DMS 273 (cell line): ENCODE measurements around the gene OR1S1.
A peak's percentile ranks its signal among the peaks of the same experiment; 100 is the strongest.
"Not testable (repeated sequence)": the region's sequence is repeated elsewhere in the genome, so short reads cannot be mapped to it uniquely, and the experiment has no call there.

ENCODE experiments used
- DNase-seq: peaks from one replicate; lab custom pipeline; 2025; ENCODE audit not compliant: unreplicated experiment; lab: John Stamatoyannopoulos, UW

The OR1S1 gene

DNA sequence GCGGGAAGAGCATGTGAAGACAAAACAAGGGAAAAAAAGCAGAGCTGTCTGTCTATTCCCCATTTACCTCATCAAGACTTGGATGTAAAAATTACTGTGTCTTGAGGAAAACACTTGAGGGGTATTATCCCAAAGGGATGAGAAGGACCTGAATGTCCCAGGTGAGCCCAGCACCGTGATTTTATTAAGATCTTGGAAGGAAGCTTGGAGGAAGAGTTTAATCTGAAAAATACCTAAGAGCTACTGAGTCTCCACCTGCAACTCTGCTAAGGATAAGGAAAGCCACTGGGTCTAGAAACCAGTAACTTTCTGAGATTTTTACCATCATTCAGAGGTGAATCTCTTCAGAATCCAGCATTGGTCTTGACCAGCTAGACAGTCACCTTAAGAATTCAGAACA, at the start of gene OR1S1:
TSS of gene OR1S1 (plus strand) at position 301 of the 400 bp plus-strand sequence.
- DNase-seq, result not testable (repeated sequence)

DNA sequence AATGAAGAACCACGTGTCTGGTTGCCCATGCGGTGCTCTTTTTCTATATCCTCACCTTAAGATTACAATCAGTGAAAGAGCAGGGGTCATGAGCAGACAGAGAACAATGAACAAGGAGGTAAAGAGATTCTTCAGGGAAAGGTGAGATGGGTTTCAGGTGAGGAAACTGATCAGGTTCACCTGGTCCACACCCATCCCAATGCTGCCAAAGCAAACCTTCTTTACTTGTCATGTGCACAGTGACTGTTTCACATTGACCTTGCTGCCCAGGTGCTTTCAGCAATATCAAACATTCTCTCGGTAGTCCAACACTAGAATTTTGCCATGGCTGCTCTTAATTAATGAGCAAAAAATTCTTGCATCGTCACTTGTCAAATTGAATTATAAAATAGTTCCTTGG, 48.1 kb upstream of the OR1S1 start:
- DNase-seq, result no peak

DNA sequence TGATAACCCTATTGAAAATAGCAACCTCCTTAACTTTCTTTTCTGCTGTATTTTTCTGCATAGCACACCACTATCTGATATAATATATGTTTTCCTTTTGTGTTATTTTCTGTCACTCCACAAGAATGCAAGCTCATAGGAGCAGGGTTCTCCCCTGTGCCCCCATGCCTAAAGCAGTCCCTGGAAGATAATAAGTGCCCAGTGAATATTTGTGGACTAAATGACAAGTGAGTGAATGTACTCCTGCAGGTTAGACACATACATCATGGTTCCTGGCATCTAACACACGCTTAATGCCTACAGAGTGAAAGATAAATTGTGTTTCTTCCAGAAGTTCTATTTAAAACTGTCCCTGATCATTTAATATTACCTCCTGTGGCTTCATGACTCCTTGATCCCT, 47.5 kb upstream of the OR1S1 start:
- DNase-seq, result no peak

DNA sequence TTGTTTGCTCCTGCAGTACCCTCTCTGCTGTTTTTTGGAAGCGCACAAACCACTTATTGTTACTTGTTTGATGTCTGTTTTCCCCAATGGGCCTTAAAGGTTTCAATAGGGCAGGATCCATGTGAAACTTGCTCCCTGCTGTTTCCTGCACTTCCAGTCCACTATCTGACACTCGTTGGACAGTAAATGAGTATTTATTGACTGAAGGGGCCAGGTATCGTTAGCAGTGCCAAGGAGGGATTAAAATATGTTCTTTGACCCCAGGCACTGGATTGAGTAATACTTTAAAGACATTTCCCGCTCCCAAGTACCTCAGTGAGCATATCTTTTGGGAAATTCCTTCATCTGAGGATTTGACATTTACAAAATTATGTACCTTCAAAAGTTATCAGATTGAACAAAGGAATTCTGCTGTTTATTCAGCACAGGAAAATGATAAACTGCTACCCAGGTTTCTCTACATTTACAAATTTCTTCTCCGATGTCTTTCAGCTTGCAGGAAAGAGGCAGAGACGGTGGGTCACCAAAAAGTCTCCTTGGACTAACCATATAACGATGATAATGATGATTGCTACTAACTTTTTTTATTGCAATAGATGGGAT, 46.9 kb upstream of the OR1S1 start:
- no peak for DNase-seq

DNA sequence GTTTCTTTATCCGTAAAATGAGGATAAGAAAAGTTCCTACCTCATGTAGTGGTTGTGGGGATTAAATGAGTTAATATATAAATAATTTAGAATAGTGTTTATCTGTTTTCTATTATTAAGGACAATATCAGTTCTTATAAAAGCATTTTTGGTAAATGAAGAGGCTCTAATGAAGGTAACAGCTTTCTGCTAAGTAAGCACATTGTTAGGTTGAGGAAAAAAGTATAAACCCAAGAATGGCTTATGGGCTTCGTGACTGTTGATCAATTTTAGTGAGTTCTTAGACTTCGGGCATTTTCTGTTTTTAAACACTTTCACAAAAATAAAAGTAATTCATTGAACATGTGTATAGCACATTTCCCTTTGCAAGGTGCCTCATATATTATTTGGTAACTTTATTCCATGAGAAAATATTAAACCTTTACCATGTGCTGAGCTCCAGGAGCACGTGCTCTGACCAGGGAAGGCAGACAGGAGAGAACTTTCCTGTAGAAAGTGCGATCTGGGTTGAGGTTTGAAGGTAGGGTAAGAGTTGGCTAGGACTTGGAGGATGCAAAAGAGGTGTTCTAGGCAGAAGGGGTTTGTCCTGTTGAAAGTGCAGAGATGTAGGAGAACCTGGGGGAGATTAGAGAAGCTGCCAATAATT, 35.0 kb upstream of the OR1S1 start:
- DNase-seq, result no peak

DNA sequence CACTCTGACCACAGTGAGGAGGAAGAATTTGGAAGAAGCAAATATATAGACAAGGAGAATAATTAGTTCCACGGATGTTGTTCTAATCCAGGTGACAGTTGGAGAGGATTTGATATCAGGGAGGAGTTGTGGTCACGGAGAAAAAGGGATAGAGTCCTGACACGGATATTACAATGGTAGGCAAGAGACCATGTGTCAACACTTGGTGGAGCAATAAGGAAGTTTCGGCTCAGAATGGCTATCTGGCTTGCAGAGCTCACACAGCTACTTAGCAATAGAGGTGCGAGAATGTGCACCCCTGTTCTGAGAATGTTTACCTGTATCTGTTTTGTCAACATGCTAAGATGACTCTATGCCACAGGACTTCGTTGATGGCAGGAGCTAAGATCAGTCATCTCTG, 34.1 kb upstream of the OR1S1 start:
- no peak for DNase-seq

DNA sequence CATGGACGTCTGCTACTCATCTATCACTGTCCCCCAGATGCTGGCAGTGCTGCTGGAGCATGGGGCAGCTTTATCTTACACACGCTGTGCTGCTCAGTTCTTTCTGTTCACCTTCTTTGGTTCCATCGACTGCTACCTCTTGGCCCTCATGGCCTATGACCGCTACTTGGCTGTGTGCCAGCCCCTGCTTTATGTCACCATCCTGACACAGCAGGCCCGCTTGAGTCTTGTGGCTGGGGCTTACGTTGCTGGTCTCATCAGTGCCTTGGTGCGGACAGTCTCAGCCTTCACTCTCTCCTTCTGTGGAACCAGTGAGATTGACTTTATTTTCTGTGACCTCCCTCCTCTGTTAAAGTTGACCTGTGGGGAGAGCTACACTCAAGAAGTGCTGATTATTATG, 32.9 kb upstream of the OR1S1 start:
- DNase-seq, result peak; percentile 2

DNA sequence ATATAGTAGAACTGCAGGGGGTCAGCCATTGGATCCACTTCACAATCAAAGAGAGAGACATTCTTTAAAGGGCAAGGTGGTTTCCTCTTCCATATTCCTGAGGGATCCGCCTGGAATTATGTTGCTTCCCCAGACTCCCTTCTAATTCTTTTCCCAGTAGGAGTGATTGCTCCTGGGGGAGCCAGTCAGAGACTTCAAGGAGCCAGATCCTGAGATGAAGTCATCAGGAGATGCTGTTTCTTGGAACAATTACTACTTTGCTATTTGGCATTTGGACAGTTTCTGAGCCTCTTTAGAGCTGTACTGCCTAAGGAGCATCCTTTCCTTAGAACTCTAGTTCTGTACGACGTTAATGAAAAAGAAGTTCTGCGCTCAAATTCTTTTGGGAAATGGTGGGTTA, 25.6 kb upstream of the OR1S1 start:
- DNase-seq, result no peak

DNA sequence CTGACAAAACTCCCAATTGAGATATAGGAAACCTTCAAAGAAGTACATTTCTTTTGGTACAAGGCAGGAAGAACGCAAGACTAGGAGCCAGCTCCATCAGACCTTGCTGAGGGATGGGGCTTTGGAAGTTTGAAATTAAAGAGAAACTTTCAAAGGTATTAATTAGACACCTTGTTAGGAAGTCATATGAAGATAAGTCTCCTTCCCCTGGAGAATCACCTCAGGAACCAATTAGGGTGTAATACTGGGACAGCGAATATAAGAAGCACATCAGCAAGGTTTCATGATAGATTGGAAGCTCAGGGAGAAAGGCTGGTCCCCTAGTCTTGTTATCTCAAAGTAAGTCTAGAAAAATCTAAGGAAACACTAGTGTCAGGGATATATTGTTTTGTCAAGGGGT, 23.8 kb upstream of the OR1S1 start, which contains the start of gene OR9Q2:
TSS of gene OR9Q2 (plus strand) at position 301 of the 400 bp plus-strand sequence. CDS start 1,421 bp downstream, outside the sequence.
- DNase-seq, result no peak

DNA sequence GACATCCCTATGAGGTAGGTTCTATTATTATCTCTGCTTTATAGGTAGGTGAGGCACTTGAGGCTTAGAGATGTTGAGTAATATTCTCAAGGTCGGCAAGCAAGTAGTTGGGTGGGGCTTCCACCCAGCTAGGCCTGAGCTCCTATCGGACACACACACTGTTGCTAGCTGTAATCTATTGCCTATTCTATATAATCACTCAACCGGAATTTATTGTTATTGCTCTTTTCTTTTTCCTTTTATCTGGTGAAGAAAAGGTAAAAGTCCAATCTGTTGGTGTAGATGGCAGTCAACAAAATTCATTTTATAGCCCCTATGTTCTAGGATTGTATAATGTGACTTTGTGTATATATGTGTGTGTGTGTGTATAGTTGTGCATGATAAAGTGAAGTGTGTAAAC, 20.3 kb upstream of the OR1S1 start:
- DNase-seq, result no peak

DNA sequence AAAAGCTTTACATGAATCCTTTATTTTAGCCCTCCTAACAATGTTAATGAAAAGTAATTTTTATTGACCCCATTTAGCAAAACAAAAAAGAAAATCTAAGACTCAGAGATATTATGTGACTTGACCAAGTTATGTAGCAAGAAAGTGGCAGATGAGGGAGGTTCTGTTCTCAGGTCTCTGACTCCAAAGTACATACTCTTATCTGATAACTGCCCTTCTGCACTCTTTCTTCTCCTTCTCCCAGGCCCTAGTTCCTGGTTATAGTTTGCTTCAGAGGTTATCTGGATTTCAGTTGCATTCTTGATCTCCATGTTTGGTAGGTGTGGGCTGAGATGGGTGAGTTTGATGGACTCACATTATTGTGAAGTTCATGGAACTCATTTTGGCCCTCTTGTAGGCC, 19.1 kb upstream of the OR1S1 start:
- no peak for DNase-seq

DNA sequence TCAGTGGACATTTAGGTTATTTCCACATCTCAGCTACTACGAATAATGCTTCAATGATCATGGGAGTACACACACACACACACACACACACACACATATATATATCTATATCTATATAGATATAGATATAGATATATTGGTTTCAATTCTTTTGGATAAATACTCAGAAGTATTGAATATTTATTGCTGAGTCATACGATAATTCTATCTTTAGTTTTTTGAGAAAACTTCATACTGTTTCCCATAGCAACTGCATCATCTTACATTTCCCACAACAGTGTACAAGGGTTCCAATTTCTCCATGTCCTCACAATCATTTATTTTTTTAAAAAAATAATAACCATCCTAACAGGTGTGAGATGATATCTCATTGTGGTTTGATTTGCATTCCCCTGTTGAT, 16.6 kb upstream of the OR1S1 start:
- DNase-seq, result no peak

DNA sequence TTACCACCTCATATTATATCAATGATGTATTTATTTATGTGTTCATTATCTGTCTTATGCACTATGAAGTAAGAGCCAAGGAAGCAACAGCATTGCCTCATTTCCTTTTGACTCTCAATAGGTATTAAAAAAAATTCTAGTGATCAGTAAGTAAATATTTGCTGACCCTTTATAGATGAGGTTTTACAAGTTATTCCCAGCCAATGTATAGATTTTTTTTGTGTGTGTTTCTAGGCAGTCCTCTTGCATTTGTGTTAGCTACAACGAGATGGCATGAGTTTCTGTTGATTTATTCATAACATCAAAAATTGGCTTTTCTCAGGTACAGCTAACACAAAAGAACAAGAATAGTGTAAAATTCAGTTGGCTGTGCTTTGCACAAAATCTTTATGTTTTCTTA, 13.2 kb upstream of the OR1S1 start:
- no peak for DNase-seq

DNA sequence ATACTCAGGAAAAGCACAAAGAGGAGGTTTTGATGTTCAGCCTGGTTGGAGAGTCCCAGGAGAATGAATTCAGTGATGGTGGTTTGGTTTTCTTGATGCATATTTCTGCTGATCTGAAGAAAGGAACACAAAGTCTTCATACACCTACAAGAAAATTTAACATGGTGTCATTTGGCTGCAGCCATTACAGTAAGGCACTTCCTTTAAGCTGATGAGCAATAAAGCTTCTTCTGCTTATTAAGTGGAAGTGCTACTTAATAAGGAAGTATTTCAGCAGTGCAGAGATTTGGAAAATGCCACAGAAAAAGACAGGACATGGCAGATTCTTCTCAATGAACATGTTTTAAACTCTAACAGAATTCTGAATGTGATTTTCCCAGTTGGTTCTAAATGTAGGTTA, 8.5 kb upstream of the OR1S1 start, which contains the start of gene OR1S2:
TSS of gene OR1S2 (minus strand) at position 101 of the 400 bp plus-strand sequence. CDS start at position 101, 0 bp downstream.
- no peak for DNase-seq

DNA sequence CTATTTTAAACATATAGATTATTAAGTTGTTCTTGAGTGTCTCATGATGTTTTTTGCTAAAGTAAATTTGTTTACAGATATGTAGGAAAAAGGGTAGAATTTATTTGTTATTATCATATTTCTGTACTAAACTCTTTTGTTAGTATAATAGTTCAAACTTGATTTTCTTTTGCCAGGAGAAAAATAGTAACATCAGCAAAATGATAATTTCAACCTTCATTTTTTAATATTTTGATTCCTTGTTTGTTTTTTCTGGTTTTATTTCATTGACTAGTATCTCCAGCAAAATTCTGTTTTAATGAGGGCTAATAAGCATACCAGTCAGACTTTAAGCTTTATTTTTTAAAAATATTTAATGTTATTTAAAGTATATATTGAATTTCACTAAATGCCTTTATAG, 4.0 kb downstream of the OR1S1 start:
- no peak for DNase-seq

DNA sequence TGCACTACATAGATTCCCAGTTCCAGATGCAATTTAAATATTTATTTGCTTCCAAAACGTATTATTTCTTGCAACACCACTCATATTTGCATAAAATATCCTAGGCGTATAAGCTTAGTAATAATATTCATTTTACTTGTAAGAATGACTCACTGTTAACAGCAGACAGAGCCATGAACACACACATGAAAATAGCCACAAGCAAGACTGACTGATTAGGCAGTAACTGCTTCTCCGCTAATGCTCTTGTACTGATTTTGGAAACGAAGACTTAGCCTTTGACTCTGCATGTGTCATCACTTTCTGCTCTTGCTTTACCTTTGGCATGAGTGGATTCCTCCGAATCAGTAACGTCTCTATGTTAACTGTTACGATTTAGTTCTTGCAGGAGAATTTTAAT, 10.2 kb downstream of the OR1S1 start:
- DNase-seq, result no peak

DNA sequence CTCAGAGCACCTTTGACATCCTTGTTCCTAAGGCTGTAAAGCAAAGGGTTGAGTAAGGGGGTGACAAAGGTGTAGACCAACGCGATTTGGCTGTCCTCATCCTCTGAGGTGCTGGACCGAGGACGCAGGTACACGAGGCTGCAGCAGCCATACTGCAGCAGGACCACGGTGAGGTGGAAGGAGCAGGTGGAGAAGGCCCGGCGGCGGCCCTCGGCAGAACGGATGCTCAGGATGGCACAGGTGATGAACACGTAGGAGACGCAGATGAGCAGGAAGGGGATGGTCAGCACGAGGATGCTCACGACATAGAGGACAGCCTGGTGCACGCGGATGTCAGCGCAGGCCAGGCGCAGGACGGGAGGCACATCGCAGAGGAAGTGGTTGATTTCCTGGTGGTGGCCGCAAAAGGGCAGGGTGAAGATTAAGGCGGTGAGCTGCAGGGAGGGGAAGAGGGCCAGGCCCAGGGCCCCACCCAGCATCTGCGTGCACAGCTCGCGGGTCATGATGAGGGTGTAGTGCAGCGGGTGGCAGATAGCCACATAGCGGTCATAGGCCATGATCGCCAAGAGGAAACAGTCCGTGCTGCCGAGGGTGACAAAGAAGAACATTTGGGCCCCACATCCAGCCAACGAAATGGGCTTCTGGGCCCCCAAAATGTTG, 15.6 kb downstream of the OR1S1 start:
- DNase-seq, result no peak

DNA sequence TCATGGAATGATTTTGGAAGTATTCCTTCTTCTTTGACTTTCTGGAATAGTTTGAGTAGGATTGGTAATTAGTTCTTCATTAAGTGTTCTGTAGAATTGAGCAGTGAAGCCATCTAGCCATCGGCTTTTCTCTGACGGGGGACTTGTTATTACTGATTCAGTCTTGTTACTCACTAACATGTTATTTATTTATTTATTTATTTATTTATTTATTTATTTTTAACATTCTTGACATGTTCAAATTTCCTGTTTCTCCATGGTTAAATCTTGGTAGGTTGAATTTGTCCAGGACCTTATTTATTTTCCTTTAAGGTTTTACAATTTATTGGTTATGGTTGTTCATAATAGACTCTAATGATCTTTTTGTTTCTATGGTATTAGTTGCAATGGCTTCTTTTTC, 31.4 kb downstream of the OR1S1 start:
- DNase-seq, result no peak

DNA sequence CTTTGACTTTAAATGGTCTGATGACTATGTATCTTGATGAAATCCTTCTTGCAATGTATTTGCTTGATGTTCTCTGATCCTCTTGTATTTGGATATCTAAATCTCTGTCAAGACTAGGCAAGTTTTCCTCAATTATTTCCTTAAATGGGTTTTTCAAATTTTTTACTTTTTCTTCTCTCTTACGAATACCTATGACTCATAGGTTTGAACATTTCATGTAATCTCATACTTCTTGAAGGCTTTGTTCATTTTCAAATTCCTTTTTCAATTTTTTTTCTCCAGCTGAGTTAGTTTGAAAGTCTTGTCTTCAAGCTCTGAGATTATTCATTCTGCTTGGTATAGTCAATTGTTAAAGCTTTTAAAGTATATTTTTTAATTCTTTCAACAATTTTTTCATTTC, 42.4 kb downstream of the OR1S1 start:
- no peak for DNase-seq

DNA sequence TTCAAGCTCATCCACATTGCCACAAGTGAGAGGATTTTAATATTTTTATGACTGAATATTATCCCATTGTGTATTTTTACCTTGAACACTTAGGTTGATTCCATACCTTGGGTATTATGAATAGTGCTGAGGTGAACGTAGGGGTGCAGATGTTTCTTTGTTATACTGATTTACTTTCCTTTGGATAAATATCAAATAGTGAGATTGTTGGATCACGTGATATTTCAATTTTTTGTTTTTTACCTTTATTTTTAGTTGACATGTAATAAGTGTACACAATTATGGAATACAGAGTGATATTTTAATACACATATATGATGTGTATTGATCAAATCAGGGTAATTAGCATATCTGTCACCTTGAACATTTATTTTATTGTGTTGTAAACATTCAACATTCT, 47.5 kb downstream of the OR1S1 start:
- no peak for DNase-seq
